ENCODE measurements around the gene OGFOD3.
"Not testable (repeated sequence)": the region's sequence is repeated elsewhere in the genome, so short reads cannot be mapped to it uniquely, and the experiment has no call there.

OGFOD3 gene

DNA sequence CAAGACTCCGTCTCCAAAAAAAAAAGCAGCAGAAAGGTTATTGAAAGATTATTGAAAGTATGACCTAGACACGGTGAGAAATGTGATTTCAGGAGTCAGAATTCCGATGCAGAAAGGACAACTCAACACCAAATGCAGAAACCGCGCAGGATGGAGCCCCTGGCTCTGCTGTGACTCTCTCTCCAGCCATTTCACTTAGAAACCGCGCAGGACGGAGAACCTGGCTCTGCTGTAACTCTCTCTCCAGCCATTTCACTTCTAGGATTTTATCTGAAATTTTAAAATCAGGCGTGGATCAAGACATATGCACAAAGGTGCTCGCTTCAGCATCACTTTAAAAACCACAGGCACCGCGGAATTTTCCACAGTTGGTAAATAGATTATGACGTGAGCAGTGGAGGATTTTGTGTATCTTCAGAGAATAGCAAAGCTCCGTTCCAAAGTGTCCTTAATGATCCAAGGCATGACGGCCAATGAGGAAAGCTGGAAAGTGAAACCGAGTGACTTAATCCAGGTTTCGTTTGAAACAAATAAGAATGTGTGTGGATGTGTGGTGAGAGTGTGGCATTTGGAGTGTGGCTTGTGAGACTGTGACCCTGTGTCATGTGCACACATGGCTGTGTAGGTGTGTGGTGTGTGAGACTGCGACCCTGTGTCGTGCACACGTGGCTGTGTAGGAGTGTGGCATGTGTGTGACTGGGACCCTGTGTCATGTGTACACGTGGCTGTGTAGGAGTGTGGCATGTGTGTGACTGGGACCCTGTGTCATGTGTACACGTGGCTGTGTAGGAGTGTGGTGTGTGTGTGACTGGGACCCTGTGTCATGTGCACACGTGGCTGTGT is 37.3 kb downstream of the OGFOD3 start:
- Histone ChIP-seq H3K9me2 (replicated peaks; ENCODE audit: insufficient read depth, low read length) (no peaks in the 10 kb centered on the region), H3K9ac (ENCODE audit: low read length) (no peak overlapping the region), H3K9me3 (ENCODE audit: insufficient read depth, low read length) (no peaks in the 10 kb centered on the region), H3K79me2 (ENCODE audit: insufficient read depth, low read length) (no peaks in the 10 kb centered on the region), H3F3A (ENCODE audit: insufficient read depth) (no peaks in the 10 kb centered on the region), H3K4me3 (ENCODE audit: insufficient read depth, low read length, poor library complexity, severe bottlenecking) (no peak overlapping the region), H2AFZ (ENCODE audit: low read depth, low read length, severe bottlenecking) (no peak overlapping the region), H3K27me3 (ENCODE audit: low read length) (no peaks in the 10 kb centered on the region), H3K36me3 (ENCODE audit: low read length) (no peaks in the 10 kb centered on the region), H4K20me1 (ENCODE audit: low read depth, low read length) (no peaks in the 10 kb centered on the region), H3K27ac (ENCODE audit: low read depth, low read length) (no peak overlapping the region), H3K4me2 (ENCODE audit: low read depth, low read length, poor library complexity, severe bottlenecking) (no peak overlapping the region)
- TF ChIP-seq, protein P1, sequence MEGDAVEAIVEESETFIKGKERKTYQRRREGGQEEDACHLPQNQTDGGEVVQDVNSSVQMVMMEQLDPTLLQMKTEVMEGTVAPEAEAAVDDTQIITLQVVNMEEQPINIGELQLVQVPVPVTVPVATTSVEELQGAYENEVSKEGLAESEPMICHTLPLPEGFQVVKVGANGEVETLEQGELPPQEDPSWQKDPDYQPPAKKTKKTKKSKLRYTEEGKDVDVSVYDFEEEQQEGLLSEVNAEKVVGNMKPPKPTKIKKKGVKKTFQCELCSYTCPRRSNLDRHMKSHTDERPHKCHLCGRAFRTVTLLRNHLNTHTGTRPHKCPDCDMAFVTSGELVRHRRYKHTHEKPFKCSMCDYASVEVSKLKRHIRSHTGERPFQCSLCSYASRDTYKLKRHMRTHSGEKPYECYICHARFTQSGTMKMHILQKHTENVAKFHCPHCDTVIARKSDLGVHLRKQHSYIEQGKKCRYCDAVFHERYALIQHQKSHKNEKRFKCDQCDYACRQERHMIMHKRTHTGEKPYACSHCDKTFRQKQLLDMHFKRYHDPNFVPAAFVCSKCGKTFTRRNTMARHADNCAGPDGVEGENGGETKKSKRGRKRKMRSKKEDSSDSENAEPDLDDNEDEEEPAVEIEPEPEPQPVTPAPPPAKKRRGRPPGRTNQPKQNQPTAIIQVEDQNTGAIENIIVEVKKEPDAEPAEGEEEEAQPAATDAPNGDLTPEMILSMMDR (IDR thresholded peaks at IDR 0.05; ENCODE audit: insufficient read depth, low read length, poor library complexity, severe bottlenecking): no peak
- no peak for TF ChIP-seq EZH2phosphoT487 (conservative IDR thresholded peaks at IDR 0.05; ENCODE audit: low read length)

DNA sequence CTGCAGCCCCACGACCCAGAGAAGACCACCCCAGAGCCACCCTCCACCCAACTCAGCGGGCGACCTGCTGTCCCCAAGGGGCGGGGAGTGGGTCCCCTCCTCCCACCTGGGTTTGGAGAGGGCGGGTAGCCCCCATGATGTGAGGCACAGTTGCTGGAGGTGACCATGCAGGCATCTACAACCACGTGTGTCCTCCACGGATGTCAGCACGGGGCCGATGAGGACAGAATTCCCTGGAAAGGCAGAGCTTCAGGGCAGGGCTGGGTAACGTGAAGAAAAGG is 39.7 kb downstream of the OGFOD3 start:
- no peaks in the 10 kb centered on the region for H3K27me3 ChIP-seq (ENCODE audit: low read length)
- H4K20me1 ChIP-seq (ENCODE audit: low read depth, low read length): no peaks in the 10 kb centered on the region
- no peak overlapping the region for H3K4me3 ChIP-seq (ENCODE audit: insufficient read depth, low read length, poor library complexity, severe bottlenecking)
- no peak overlapping the region for H3K4me2 ChIP-seq (ENCODE audit: low read depth, low read length, poor library complexity, severe bottlenecking)
- no peak overlapping the region for H3K9ac ChIP-seq (ENCODE audit: low read length)
- no peak overlapping the region for H3K27ac ChIP-seq (ENCODE audit: low read depth, low read length)
- TF ChIP-seq EZH2phosphoT487 (conservative IDR thresholded peaks at IDR 0.05; ENCODE audit: low read length): no peak
- TF ChIP-seq, protein P1 (IDR thresholded peaks at IDR 0.05; ENCODE audit: insufficient read depth, low read length, poor library complexity, severe bottlenecking): no peak
- H3K79me2 ChIP-seq (ENCODE audit: insufficient read depth, low read length): no peaks in the 10 kb centered on the region
- no peaks in the 10 kb centered on the region for H3K9me2 ChIP-seq (replicated peaks; ENCODE audit: insufficient read depth, low read length)
- no peaks in the 10 kb centered on the region for H3K36me3 ChIP-seq (ENCODE audit: low read length)
- no peak overlapping the region for H2AFZ ChIP-seq (ENCODE audit: low read depth, low read length, severe bottlenecking)
- no peaks in the 10 kb centered on the region for H3K9me3 ChIP-seq (ENCODE audit: insufficient read depth, low read length)
- H3F3A ChIP-seq (ENCODE audit: insufficient read depth): no peaks in the 10 kb centered on the region

DNA sequence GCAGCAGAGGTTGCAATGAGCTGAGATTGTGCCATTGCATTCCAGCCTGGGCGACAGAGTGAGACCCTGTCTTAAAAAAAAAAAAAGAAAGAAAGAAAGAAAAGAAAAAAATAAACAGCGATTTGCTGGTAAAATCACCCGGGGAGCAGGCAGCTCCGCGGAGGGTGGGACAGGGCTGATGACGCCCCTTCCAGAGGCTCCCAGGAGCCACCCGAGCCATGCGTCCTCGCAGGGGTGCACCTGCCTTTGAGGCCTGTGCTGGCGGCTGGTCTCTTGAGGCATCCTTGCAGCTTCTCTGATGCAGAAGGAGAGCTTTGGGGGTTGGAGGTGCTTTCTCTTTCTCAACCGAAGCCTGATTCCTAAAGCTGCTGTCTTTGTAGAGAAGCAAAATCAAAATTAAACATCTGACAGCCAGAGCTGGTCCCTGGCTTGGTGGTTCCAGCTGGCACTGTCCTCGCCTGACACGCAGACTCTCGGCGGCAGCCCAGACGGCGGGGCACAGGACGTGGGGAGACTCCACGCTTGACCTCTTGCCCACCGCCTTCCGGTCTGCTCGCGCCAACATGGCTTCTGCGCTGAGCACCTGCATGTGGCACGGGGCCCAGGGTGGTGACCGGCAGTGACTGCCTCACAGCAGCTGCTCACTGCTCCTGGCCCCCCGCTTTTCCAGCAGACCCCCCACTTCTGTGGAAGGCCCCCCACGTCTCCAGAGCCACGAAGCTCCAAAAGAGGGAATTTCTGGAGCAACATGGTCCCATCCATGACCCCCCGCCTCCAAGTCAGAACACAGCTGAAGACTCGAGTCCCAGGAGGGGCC is 40.3 kb downstream of the OGFOD3 start:
- no peak overlapping the region for H3K4me2 ChIP-seq (ENCODE audit: low read depth, low read length, poor library complexity, severe bottlenecking)
- no peaks in the 10 kb centered on the region for H3K9me2 ChIP-seq (replicated peaks; ENCODE audit: insufficient read depth, low read length)
- no peaks in the 10 kb centered on the region for H3K36me3 ChIP-seq (ENCODE audit: low read length)
- no peak overlapping the region for H2AFZ ChIP-seq (ENCODE audit: low read depth, low read length, severe bottlenecking)
- no peaks in the 10 kb centered on the region for H3F3A ChIP-seq (ENCODE audit: insufficient read depth)
- no peaks in the 10 kb centered on the region for H3K79me2 ChIP-seq (ENCODE audit: insufficient read depth, low read length)
- no peak overlapping the region for H3K27ac ChIP-seq (ENCODE audit: low read depth, low read length)
- no peak overlapping the region for H3K4me3 ChIP-seq (ENCODE audit: insufficient read depth, low read length, poor library complexity, severe bottlenecking)
- H3K9ac ChIP-seq (ENCODE audit: low read length): no peak overlapping the region
- H4K20me1 ChIP-seq (ENCODE audit: low read depth, low read length): no peaks in the 10 kb centered on the region
- no peaks in the 10 kb centered on the region for H3K27me3 ChIP-seq (ENCODE audit: low read length)
- no peak for TF ChIP-seq EZH2phosphoT487 (conservative IDR thresholded peaks at IDR 0.05; ENCODE audit: low read length)
- TF ChIP-seq, protein P1 (IDR thresholded peaks at IDR 0.05; ENCODE audit: insufficient read depth, low read length, poor library complexity, severe bottlenecking): no peak
- no peaks in the 10 kb centered on the region for H3K9me3 ChIP-seq (ENCODE audit: insufficient read depth, low read length)

DNA sequence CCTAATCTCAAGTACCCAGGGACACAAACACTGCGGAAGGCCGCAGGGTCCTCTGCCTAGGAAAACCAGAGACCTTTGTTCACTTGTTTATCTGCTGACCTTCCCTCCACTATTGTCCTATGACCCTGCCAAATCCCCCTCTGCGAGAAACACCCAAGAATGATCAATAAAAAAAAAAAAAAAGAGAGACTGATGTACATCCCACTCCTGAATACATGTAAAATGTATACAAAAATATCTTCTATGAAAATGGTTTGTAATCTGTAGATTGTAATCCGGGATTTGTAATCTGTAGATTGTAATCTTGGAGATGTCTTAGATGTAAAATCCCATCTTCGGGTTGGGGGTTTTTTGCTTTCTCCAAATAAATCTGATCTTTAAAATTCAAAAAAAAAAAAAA is 41.1 kb downstream of the OGFOD3 start:
- not testable (repeated sequence) for H3K9me3 ChIP-seq (ENCODE audit: insufficient read depth, low read length); H3K79me2 ChIP-seq (ENCODE audit: insufficient read depth, low read length); H3K4me3 ChIP-seq (ENCODE audit: insufficient read depth, low read length, poor library complexity, severe bottlenecking); H3K9ac ChIP-seq (ENCODE audit: low read length); H3K4me2 ChIP-seq (ENCODE audit: low read depth, low read length, poor library complexity, severe bottlenecking); H3K27ac ChIP-seq (ENCODE audit: low read depth, low read length); H3K27me3 ChIP-seq (ENCODE audit: low read length); H4K20me1 ChIP-seq (ENCODE audit: low read depth, low read length); H3K9me2 ChIP-seq (replicated peaks; ENCODE audit: insufficient read depth, low read length); H3K36me3 ChIP-seq (ENCODE audit: low read length); H3F3A ChIP-seq (ENCODE audit: insufficient read depth); H2AFZ ChIP-seq (ENCODE audit: low read depth, low read length, severe bottlenecking)

All from SU-DHL-6 (cell line).